Measurements from ENCODE around the gene ELOA.

- TF ChIP-seq ZNF175 (tag by site-specific recombination; IDR thresholded peaks at IDR 0.05) (no peak), CTCF (tag by site-specific recombination; IDR thresholded peaks at IDR 0.05) (no peak), ZNF629 (tag by site-specific recombination; IDR thresholded peaks at IDR 0.05) (no peak), BCL11A (tag by site-specific recombination; IDR thresholded peaks at IDR 0.05; ENCODE audit: low read depth) (no peak), ZNF561 (tag by site-specific recombination; IDR thresholded peaks at IDR 0.05; ENCODE audit: borderline replicate concordance) (no peak), ZBTB17 (tag by site-specific recombination; IDR thresholded peaks at IDR 0.05) (no peak), YY1 (tag by site-specific recombination; IDR thresholded peaks at IDR 0.05) (no peak), ZNF830 (tag by site-specific recombination; IDR thresholded peaks at IDR 0.05; ENCODE audit: low read depth) (no peak)
- TF ChIP-seq, protein P1, sequence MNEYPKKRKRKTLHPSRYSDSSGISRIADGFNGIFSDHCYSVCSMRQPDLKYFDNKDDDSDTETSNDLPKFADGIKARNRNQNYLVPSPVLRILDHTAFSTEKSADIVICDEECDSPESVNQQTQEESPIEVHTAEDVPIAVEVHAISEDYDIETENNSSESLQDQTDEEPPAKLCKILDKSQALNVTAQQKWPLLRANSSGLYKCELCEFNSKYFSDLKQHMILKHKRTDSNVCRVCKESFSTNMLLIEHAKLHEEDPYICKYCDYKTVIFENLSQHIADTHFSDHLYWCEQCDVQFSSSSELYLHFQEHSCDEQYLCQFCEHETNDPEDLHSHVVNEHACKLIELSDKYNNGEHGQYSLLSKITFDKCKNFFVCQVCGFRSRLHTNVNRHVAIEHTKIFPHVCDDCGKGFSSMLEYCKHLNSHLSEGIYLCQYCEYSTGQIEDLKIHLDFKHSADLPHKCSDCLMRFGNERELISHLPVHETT (tag by site-specific recombination; IDR thresholded peaks at IDR 0.05), result no peak
These were observed 61.8 kb downstream of the ELOA start for GRCh38 chr1:23805025-23805424.
